GM04504 (cell line): ENCODE data around the gene CFI.
"Not testable (repeated sequence)": the region's sequence is repeated elsewhere in the genome, so short reads cannot be mapped to it uniquely, and the experiment has no call there.

Experiments used
- DNase-seq: peaks from one replicate; pipeline ENCODE4 v3.0.0-alpha.2; 2012; ENCODE audit warnings: low read depth

The CFI gene

GRCh38 chr4:109795059-109795458, 6.7 kb downstream of the CFI start:
- DNase-seq = no peak

GRCh38 chr4:109787807-109788206, 14.0 kb downstream of the CFI start:
- DNase-seq = no peak

- no peak for DNase-seq
These were observed 15.0 kb downstream of the CFI start for GRCh38 chr4:109786846-109787245.

- not testable (repeated sequence) for DNase-seq
These were observed 19.7 kb downstream of the CFI start for GRCh38 chr4:109782092-109782491.

- DNase-seq = no peak
These were observed 36.9 kb downstream of the CFI start for GRCh38 chr4:109764789-109765402.

- DNase-seq = no peak
These were observed 37.4 kb downstream of the CFI start for GRCh38 chr4:109764376-109764775.

- DNase-seq = no peak
These were observed 41.1 kb downstream of the CFI start for GRCh38 chr4:109760682-109761081.

GRCh38 chr4:109755656-109756055, 46.1 kb downstream of the CFI start:
- no peak for DNase-seq

- no peak for DNase-seq
These were observed 47.5 kb downstream of the CFI start for GRCh38 chr4:109754093-109754857.

GRCh38 chr4:109752525-109752924, 49.3 kb downstream of the CFI start:
- DNase-seq = no peak

- no peak for DNase-seq
These were observed 49.9 kb downstream of the CFI start for GRCh38 chr4:109751852-109752251.

GRCh38 chr4:109750652-109751244, 51.1 kb downstream of the CFI start:
- no peak for DNase-seq

GRCh38 chr4:109749388-109750082, 52.3 kb downstream of the CFI start:
- no peak for DNase-seq

GRCh38 chr4:109748114-109748513, 53.7 kb downstream of the CFI start:
- DNase-seq = no peak

- DNase-seq = no peak
These were observed 55.1 kb downstream of the CFI start for GRCh38 chr4:109746728-109747127.

- DNase-seq = no peak
These were observed 56.0 kb downstream of the CFI start for GRCh38 chr4:109745830-109746229.

GRCh38 chr4:109739547-109739946, 62.3 kb downstream of the CFI start:
- DNase-seq = no peak

GRCh38 chr4:109738104-109738872, 63.5 kb downstream of the CFI start:
- DNase-seq = no peak

GRCh38 chr4:109735566-109736365, 66.0 kb downstream of the CFI start:
- DNase-seq = no peak

GRCh38 chr4:109733728-109734127, 68.1 kb downstream of the CFI start:
- DNase-seq = no peak
